GM18502 (cell line): ENCODE data around the gene PLXNA4.
"Not testable (repeated sequence)": the region's sequence is repeated elsewhere in the genome, so short reads cannot be mapped to it uniquely, and the experiment has no call there.

Experiments
- ATAC-seq: cut with Tn5 transposase; IDR thresholded peaks from one replicate; pipeline ENCODE4 v1.9.1; 2021; ENCODE audit warnings: mild to moderate bottlenecking; ENCODE audit not compliant: unreplicated experiment, poor library complexity

Gene PLXNA4

DNA sequence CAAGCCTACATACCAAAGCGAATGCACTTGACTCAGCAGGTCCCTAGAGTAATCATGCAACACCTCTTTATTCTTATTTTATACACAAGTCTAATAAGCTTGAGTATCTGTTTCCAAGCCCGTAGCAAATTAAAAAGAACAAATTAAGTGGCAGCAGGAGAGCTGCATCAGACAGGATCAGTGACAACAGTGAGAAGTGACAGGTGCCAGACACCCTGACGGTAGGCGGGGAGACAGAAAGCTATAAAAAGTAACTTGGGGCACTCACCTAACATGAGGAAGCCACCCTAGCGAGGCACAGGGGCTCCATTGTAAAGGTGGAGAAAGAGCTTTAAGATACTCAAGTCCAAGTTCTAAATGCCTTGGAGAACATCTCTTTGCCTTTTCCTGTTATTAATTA is 174.2 kb downstream of the PLXNA4 start:
- ATAC-seq = no peak

DNA sequence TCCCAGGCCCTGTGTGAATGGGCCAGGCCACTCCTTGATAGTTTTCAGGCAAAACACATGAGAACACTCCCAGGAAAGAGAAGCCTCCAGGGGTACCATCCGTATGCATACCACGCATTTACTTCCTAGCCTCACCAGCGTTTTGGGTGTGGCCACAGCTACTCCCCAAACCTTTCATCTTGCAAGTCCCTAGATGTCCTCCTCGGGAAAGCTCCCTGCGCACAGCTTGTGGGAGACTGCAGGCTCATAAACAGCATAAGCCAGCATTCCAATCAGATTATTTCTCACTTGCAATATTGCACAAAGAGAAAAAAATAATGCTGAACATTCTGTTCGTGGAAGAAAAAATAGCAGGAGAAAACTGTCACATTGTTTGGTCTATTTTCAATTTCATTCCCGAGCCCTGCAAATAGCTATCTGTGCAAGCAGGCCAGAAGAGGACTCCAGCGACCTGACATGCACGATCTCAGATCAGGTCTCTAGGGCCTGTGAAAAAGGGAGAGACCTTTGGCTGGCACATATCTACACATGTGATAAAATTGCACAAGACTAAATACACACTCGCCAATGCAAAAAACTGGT is 175.6 kb downstream of the PLXNA4 start:
- ATAC-seq = no peak

DNA sequence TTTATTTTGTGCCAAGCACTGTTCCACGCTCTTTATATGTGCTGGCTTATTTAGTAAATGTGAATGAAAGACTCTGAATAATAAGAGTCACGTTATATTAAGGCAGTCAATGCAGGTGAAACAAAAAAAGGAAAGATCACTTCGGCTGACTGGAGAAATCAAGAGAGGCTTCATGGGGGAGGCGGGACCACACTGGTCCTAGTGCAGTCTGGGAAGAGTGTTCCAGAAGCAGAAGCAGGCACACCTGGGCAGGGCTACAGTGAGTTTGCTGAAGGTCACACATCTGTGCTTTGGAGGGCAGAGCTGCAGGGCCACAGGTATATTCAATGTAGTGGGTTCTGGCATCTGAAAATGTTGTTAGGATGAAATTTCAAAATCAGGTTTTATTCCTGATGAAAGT is 176.9 kb downstream of the PLXNA4 start:
- no peak for ATAC-seq

DNA sequence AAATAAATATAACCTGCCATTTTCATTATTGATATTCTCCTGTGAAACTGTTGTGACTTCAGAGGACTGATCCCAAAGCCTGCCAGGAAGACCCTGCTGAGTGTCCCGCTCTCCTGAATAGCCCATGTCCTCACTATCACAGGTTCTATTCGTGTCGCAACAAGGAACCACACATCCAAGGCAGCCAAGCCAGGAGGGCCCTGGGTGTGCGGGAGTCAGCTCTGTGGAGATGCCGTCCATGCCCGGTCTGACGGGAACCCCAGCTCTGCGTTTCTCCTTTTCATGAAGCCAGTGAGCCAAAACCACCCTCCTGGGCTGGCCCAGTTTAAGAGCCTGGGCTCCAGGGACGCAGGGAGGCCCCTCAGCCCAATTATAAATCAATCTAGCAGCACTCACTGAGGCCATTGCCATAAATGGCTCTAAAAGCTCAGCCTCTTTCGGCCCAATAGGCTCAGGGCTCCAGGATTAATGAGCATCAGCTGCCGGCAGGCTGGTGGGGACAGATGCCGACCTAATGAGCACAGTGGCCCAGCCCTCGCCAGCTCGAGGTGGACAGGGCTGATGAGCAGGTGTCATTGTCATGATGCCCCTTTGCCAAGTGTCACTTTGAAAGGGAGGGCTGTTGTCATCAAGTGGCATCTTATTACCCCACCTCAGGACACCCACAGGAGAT is 177.9 kb downstream of the PLXNA4 start:
- ATAC-seq = no peak

DNA sequence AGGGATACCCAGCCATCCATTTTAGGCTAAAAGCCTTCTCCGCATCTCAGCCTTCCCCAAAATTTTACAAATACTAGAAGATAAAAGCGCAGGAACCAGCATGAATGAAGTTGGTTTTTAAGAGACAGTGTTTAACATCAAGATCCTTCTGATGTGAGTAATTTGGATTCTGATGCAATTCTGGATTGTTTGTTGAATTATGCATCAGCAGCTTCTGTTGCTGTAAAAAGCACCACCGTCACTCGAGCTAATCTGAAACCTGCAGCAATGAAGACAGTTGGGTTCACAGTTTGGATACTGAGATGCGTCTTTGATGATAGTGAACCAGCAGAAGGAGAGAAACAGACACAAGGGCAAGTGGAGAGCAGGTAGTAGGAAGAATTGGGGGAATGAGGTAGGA is 179.2 kb downstream of the PLXNA4 start:
- ATAC-seq = no peak

DNA sequence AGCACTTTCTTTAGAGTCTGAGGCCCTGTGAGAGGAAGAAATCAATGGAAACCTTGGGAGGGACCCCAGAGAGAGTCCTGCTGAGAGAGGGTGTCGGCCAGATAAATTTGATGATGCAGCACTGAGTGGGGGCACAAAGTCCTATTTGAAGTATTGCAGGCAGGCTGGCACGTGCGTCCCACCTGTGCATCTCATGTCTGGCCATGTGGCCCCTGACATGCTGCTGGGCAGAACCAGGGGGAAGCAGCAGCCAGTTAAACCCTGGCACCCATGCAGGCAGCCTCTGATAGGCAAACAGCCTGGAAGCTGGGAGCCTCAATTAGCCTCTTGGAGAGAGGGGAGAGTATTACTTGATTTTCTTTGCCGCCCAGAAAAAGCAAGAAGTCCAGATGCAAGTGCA is 180.9 kb downstream of the PLXNA4 start:
- no peak for ATAC-seq

DNA sequence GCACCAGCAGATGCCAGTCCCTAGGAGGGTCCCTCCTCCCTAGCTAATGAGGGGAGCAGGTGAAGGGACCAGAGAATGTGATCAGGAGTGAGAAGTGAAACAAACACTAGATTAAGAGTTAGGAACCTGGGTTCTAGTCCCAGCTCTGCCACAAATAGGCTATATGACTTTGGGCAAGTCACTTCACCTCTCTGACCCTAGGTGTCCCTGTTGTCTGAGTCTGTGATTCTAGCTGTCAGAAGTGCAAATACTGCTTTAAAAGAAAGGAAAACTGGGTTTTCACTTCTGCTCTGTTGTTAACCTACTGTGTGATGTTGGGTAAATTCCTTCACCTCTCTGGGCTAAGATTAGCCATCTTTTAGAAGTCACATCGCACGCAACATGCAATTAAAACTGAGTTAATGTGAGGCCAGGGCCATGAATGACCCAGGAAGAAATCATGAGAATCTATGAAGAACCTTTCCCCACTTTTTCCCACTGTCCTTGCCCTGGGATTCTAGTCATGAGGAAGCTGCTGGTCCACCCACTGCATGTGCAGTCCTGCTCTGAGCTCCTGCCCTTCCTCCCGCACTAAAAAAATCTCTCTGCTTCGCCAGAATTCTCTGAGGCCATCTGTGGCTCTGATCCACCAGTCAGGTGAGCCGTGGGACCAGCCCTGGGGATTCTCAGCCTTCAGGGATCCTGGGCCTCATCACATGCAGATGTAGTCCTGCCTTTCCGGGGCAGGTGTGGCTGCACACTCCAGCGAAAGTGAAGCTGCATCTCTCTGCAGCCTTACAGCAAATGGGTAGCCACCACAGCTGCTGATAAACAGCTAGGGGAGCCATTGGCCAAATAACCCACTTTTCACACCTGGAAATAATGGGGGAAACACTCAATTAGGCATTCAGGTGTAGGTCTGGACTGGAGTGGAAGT is 181.7 kb downstream of the PLXNA4 start:
- no peak for ATAC-seq

DNA sequence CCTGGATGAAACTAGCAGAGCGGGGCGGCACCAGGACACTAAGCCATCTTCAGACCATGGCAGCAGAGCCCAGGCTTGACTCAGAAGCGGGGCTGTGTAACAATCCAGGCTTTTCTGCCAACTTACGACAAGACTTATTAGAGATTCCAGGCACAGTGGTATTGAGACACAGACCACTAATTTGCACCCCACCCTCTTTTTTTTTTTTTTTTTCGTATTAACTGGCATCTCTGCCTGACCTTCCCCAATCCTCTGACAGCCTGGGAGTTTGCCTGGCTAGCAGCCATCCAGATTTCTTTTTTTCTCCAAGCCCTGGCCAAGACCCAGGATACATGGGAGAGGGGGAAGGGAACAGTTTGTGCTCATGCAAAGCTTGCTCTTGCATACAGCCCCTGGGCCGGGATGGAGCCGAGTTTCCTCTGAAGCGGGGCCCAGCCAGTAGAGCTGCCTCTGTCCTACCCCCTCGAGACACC is 182.4 kb downstream of the PLXNA4 start:
- ATAC-seq = no peak

DNA sequence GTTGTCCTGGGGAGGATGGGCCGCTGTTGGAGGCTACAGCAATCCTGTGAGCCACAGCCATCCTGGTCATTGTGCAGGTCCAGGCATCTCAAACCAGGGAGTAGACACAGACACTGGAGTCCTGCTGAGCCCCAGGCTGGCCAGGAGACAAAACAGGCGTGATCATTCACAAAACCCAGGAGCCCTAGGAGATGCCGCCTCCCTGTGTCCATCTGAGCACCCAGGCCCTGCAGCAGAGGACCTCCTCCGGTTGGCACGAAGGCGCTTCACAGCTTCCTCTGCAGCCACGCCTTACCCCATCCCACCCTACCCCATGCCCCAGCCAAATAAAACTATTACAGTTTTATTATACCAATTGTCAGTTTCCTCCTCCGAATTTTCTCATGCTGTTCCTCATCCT is 183.6 kb downstream of the PLXNA4 start:
- ATAC-seq = no peak

DNA sequence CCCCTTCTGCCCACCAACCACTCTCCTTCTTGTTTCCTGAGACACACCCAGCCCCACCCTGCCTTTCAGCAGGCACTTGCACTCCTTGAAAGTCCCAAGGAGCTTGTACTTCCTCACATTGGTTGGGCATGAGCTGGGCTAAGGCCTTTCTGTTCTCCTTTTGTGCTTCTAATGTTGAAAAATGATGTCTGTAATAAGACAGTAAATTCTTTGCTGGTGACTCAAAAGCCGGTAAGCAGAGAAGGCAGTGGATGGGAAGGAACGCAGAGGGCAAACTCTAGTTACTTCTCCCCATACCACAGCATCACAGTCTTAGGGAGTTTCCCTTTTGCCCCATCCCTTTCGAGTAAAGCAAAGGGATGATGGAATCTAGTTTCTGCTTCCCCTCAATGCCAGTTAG is 185.6 kb downstream of the PLXNA4 start:
- ATAC-seq = no peak

DNA sequence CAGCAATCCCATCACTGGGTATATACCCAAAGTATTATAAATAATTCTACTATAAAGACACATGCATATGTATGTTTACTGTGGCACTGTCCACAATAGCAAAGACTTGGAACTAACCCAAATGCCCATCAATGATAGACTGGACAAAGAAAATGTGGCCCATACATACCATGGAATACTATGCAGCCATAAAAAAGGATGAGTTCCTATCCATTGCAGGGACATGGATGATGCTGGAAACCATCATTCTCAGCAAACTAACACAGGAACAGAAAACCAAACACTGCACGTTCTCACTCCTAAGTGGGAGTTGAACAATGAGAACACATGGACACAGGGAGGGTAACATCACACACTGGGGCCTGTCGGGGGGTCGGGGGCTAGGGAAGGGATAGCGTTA is 186.2 kb downstream of the PLXNA4 start:
- ATAC-seq = not testable (repeated sequence)

DNA sequence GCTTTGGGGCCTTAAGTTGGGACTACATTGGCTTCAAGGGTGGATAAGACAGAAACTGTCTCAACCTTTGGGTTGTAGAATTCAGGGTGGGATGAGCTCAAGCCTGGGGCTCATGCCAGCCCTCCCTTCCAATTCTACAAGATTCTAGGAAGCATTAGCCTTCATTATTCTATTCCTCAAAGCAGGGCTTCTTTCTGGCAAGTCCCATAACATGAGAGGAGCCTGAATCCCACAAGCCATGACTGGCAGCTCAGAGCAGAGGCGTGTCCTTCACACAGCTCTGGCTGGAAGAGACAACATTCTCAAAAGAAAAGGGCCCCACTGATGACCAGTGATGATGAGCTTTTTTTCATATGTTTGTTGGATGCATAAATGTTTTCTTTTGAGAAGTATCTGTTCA is 187.6 kb downstream of the PLXNA4 start:
- no peak for ATAC-seq

DNA sequence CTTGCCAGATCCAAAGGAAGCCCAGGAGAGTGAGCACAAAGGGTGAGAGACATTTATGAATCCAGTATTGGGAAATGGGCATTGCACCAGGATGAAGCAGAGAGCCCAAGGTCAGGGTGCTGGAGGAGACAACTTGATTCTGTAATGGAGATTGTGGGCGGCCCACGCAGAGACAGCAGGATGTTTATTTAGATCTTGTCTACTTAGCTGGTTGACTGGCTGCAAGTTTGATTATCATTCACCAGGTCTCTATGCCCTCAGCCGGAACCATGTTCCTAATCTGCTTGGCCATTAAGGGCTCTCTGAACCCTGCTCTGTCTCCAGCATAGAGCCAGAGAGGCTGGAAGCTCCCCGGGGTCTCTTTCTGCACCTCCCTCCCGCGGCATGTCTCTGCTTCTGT is 188.7 kb downstream of the PLXNA4 start:
- no peak for ATAC-seq

DNA sequence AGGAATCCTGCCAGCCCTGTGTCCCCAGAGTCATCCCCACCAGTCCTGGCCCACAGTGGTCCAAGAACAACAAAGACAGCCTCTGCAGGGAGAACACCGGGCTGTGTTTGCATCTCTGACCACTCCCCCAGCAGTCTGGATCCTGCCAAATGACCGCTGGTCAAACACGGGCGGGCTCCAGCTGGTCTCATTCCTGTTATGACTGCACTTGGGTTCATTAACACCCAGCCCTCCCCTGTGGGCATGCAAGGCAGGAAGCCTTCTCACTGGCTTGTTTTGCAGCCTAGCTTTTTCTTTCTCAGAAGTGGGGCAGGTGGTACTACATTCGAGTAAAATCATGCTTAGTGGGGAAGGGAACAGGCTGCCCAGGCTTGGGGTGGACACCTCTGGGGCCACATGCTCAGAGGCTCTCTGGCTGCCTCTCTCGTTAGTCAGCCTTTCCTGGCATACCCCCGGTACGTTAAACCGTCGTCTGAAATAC is 190.0 kb downstream of the PLXNA4 start:
- no peak for ATAC-seq

DNA sequence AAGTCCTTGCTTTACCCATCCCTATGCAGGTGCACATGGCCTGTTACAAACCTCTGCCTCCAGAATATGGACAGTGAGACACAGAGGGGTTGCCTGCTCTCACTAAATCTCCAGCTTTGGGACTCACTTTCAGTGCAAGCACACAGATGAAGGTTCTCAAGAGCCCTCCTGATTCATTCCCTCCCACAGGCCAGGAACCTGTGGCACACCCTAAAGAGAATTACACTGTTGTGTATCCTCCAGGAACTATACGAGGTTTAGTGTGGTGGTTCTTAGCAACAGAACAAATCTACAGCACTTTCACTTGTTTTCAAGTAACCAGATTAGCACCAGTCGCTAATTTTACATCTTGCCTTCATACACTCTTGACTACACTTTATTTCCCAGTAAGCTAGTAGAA is 192.3 kb downstream of the PLXNA4 start:
- ATAC-seq = no peak

DNA sequence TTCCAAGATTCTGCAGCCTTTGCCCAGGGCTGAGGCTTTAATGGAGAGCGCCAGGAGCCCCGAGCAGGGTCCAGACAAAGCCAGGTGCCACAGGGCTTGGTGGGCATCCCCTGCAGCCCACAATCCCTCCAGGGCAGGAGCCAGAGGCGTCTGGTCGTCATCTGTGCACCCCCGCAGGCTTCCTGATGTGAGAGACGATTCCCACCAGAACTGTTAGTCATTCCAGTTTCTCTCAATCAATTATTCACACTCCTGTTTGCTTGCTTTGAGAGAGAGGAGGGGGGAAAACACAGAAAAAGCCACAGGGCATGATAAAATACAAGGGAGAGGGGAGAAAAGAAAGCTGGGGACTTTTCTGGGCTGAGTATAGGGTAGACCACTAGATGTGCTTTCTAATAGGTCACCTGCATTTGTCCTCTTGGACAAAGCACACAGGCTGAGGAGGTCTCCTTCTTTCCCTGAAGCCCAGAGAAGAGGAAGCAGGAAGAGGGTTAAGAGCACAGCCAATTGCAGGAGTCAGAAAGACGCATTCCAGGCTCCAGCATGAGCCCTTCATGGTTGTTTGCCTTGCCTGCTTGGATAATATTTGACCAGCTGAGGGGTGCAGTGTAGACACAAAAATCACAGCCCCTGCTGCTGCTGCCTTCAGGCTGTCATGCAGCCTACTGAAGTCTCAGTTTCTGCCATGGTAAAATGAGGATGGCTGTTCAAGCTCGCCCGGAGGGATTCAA is 194.4 kb downstream of the PLXNA4 start:
- no peak for ATAC-seq

DNA sequence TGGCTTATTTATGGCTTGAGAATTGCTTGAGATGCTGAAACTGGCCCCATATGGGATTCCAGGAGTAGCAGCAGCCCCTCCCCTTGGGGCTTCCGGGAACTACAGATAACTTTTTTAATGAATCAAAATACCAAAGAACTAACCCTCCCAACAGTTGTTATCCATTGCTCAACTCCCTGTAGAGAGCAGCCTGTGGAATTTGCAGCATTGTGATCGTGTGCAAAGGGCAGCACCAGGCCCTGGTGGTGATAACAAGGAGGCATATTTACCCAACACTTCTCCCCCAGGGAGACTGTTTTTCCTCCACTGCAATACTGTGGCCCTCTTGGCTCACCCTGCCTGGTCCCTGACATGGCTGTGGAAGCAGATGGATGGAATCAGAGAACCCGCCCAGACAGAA is 196.2 kb downstream of the PLXNA4 start:
- ATAC-seq = no peak

DNA sequence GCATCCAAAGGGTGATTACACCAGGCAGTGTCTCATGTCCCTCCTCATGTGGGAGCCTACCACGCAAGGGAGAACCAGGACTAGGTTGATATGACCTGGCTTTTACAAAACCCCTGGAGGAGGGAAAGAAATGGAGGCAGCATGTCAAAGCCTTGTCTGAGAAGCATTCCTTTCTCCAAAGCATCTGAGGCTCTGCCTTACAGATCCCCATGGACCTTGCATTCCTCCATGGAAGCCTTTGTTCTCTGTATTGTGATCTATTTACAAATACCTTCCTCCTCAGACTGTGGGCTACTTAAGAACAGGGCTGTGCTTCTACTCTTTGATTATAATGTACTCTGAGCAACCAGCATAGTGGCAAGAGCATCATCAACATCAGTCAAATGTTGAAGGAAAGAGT is 197.0 kb downstream of the PLXNA4 start:
- ATAC-seq = no peak

DNA sequence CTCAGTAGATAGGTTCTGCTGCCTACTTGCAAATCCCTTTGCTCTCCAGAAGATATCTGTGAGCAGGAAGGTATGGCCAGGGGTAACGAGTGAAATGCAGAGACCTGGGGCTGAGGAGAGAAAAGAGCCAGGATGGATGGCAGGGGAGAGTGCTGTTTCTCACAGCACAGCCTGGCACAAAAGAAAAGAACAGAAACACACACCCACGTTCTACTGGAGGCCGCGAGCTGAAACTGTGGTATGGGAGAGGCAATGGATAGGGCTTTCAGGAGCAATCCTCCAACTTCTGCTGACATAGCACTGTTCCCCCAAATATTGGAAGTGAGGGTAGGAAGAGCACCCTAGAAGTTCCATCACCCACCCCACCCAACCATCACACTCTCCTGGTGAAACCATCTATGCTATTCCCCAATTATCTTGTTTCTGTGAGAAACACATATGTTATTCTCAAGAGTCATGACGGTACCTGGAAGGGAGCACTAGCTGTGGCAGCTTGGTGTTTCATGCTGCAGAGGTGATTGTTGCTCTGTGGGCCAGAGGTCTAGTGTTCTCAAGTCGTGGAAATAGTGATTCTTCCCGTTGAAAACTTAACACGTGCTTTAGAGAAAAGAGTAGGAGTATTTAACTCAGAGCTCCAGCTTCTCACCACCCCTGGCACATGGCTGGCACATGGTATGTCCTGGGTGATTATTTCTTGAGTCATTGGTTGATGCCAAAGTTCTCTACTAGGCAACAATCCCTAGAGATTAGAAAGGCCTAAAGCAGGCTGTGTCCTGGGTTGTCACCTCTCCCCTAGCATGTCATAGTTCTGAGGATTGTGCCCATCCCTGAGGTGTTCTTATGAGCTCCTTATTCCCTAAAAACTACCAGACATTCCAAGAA is 198.3 kb downstream of the PLXNA4 start:
- no peak for ATAC-seq

DNA sequence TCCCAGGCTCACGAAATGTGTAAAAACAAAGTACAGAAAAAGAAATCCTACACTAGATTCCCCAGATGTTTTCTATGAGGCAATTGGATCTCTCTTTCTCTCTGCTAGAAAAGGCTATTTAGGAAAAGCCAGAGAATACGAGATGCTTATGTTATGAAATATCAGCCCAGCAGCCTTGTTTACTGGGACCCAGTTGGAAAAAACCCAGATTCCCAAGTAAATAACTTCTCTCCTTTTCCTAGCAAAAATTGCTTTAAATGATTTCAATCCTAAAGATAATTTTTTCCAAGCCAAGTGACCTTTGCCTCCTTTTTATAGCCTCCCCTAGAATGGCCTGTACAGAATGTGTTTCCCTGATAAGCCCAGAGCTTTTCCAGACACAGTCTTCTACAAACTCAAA is 199.3 kb downstream of the PLXNA4 start:
- no peak for ATAC-seq
